Esophagus muscularis mucosa (tissue), 4 donors: ENCODE results near the gene RNF149.

Source experiments
- CTCF ChIP-seq, 3 experiments: fragments of 200-600 bp in 2 of 3; fragments of 450-650 bp in 1 of 3; sonication (generic) in 2 of 3; IDR thresholded peaks; one replicate each; pipeline ENCODE4 v1.5.1; 2017 to 2019; ENCODE audit warnings: antibody characterized with exemption in 3 of 3, mild to moderate bottlenecking in 2 of 3, moderate library complexity in 1 of 3
- EP300 ChIP-seq: sonication (generic); formaldehyde crosslinking; IDR thresholded peaks from one replicate; pipeline ENCODE4 v1.6.1; 2017; ENCODE audit warnings: antibody characterized with exemption
- POLR2A ChIP-seq: fragments of 450-650 bp; IDR thresholded peaks from one replicate; pipeline ENCODE4 v1.6.1; 2017; ENCODE audit warnings: antibody characterized with exemption, moderate library complexity, mild to moderate bottlenecking, low read depth

GRCh38 chr2:101357376-101357775 is 48.9 kb upstream of the RNF149 start:
- TF ChIP-seq CTCF (IDR thresholded peaks at IDR 0.05) (no peak), EP300 (no peak), POLR2A (no peak)
